NK-92 (cell line): ENCODE measurements around the gene GUK1.

ENCODE experiments used
- DNase-seq: peaks from one replicate; lab custom pipeline; 2025; ENCODE audit not compliant: unreplicated experiment; lab: John Stamatoyannopoulos, UW

The GUK1 gene

DNA sequence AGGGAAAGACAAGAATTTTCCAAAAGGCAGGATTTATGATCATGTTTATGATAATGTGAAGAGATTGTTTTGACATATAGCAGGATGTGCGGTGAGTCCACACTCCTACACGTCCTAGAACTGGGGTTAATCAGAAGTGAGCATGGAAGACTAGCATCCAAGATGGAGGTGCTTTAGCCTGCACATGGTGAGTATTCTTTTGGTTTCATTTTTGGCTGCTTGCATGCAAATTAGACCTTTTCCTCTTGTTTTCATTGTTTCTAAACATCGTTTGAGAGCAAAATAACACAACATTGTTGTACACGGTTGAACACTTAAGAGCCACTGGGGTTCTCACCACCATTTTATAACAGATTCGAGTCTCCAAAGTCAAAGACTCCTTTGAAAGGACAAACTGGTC is 14.9 kb upstream of the GUK1 start:
- DNase-seq, result no peak

DNA sequence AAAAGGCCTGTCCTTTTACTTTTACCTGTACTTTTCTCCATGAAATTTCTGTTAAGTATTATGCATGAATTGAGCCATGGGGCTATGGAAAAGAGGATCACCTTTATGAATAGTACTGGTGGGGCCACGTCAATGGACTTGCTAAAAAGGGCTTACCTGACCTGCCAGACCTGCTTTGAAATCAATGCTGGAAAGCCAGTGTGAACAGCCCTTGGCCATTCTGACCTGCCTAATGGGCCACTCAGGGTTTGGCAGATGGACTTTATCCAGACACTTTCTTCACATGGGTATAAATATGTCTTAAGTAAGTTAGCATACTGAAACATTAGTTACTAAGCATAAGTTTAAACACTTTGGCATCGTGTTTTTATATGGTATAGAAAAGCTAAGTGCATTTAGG is 8.3 kb upstream of the GUK1 start:
- DNase-seq, result no peak

DNA sequence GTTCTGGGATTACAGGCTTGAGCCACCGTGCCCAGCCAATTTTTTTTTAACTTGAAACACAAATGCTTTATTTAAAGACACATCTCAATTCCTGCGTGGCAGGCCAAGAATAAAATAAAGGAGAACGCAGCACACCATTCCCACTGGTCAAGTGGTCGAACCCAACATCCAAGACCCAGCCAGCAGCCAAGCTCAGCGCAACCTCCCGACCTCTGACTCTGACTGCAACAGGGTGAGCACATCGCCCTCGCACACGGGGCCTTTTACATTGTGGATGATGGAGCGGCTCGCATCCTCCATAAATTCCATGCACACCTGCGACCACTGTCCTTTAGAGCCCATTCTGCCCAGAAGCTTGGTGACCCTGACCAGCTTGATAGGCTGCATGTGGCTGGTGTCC is 5.5 kb upstream of the GUK1 start:
- no peak for DNase-seq

DNA sequence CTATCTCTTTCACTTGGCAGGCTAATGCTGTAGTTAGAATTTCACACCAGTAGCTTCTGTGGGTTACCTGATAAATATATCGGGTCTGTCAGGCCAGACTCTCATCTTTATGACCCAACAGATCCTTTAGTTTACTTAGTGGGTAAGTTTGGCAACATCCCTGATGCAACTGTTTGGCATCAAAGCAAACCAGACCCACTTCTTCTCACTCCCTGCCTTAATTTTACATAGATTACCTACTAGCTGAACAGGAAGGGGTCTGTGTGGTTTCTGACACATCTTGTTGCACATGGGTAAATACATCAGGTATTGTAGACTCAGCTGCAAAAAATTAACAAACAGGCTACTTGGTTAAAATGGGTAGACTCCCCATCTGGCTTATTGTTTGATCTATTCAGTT is 3.2 kb upstream of the GUK1 start:
- no peak for DNase-seq

GRCh38 chr1:228139406-228139930 is 611 bp upstream of the GUK1 start:
- DNase-seq, result no peak

- no peak for DNase-seq
These were observed 696 bp downstream of the GUK1 start for GRCh38 chr1:228140724-228141225.

DNA sequence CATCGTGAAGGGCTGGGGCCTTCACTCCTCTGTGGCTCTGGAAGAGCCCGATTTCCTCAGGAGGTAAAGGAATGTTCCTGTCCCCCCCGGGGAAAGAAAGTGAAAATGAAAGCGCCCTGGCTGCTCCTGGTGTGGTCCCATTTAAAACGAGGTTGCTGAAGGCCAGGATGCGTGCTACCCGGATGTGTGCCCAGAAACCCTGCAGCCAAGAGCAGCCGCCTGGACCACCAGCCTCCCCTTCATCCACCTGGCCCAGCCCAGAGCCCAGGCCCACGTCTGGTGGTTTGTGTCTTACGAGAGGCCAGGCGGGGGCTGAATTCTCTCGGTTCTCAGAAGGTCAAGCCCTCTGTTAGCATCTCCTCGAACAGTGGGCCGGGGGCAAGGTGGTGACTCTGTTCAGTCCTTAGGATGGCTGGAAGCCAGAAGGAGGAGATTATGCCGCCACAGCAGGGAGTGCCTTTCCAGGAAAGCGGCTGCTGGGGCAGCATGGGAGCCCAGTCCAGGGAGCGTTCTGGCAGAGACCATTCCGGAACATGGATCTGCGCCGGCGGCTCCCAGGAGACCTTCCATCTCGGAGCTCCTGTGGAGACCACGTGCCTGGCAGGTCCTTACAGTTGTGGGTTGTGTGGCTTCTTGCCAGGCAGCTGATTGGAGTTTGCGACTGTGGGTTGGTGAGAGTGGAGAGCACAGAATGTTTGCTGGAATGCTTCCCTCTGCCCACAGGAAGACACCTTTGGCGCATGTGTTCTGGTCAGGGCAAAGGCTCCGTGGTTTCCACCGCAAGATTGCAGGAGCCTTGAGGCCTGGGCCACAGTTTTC is 1.4 kb downstream of the GUK1 start:
- DNase-seq, result no peak

- no peak for DNase-seq
These were observed 2.1 kb downstream of the GUK1 start for GRCh38 chr1:228142155-228142691.

DNA sequence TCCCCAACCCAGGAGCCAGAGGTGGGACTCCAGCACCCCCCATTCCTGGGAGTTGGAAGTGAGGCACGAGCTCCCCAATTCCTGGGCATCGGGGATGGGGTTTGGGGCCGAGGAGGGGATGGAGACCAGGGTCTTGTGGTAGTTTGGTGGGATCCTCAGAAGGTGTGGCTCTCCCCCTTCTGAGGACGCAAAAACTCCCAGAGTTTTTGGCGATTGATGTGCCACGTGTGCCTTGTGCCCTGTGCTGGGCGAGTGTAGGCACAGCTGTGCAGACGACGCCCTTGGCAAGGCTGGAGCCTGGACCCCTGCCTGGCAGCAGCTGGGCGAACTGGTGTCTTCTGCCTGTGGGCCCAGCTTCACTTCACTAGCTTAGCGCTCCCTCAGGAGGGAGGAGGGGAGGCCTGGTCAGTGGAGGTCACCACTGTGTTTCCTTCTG is 2.6 kb downstream of the GUK1 start:
- DNase-seq, result no peak

GRCh38 chr1:228143480-228144192 is 3.6 kb downstream of the GUK1 start:
- DNase-seq, result no peak

GRCh38 chr1:228144193-228144992 is 4.3 kb downstream of the GUK1 start:
- no peak for DNase-seq

GRCh38 chr1:228144993-228145343 is 4.9 kb downstream of the GUK1 start:
- DNase-seq, result no peak

- no peak for DNase-seq
These were observed 5.7 kb downstream of the GUK1 start for GRCh38 chr1:228145463-228146416.

GRCh38 chr1:228146417-228147150 is 6.5 kb downstream of the GUK1 start:
- DNase-seq, result no peak

DNA sequence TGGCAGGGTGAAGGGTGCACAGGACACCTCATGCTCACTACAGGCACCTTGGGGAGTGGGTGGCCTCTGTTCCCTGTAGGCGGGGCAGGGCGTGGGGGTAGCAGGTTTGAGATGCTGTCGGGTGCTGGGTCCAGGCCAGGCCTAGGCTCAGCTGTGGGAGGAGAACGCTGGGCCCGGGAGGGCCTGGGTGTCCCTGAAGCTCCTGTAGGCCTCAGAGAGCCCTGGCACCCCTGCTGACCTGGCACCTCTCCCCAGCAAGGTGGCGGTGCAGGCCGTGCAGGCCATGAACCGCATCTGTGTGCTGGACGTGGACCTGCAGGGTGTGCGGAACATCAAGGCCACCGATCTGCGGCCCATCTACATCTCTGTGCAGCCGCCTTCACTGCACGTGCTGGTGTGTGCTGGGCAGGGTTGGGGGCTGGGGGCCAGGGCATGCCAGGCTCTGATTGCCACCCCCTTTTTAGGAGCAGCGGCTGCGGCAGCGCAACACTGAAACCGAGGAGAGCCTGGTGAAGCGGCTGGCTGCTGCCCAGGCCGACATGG is 7.1 kb downstream of the GUK1 start:
- no peak for DNase-seq

DNA sequence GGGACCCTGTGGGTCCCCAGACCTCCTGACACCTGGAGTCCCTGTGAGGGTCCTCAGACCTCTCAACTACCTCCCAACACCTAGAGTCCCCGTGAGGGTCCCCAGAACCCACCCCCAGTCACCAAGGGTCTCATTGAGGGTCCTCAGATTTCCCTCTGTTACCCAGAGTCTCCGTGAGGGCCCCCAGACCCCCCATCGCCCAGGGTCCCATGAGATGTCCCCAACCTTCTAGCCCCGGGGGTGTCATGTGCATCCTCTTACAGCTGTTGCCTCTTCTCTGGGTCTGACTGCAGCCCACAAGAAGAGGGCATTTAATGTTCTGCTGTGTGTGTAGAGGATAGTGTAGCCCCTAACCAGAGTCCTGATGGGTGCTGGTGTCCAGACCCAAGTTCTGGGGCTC is 7.7 kb downstream of the GUK1 start:
- DNase-seq, result no peak

DNA sequence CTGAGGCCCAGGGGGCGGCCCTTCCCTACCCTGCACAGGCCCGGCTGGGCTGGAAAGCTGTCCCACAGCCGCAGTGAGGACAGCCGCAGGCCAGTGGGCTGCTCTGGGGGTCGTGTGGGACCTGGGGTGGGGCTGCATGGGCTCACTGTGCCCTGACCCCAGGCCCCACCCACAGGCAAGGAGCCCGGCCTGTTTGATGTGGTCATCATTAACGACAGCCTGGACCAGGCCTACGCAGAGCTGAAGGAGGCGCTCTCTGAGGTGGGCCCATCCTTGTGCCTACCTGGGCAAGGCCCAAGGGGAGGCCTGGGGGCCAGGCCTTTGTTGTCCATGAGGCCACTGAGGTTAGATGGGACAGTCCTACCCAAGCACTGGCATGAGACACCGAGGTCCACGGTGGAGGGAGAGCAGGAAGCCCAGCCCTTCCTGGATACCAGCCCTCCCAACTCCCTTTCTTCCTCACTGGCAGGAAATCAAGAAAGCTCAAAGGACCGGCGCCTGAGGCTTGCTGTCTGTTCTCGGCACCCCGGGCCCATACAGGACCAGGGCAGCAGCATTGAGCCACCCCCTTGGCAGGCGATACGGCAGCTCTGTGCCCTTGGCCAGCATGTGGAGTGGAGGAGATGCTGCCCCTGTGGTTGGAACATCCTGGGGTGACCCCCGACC is 8.2 kb downstream of the GUK1 start:
- DNase-seq, result no peak

DNA sequence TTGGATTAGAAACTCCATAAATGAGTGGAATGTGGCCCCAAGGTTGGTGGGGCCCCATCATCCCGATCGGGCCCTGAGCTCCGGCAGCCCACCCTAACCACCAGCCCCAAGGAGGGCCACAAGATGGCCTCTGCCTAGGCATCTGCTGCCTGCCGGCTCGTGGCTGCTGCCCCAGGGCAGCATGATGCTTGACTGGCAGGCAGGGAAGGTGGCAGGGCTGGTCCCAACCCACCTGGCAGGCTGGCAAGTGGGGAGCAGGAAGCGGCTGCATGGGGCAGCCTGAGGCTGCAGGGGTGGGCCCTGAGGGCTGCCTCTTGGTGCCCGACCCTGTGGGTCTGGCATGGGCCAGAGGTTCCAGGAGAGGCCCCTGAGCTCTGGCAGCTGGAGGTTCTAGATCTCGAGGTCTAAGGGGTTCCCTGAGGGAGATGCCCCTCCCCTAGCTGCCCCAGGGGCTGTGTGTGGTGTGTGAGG is 8.9 kb downstream of the GUK1 start:
- no peak for DNase-seq
